Measurements from ENCODE around the gene RBFOX1.

The RBFOX1 gene

GRCh38 chr16:7689234-7689633, 356.6 kb downstream of the RBFOX1 start:
- DNase-seq (ENCODE audit: low read depth) = no peak

GRCh38 chr16:7691533-7691932, 358.9 kb downstream of the RBFOX1 start:
- no peak for DNase-seq (ENCODE audit: low read depth)

DNA sequence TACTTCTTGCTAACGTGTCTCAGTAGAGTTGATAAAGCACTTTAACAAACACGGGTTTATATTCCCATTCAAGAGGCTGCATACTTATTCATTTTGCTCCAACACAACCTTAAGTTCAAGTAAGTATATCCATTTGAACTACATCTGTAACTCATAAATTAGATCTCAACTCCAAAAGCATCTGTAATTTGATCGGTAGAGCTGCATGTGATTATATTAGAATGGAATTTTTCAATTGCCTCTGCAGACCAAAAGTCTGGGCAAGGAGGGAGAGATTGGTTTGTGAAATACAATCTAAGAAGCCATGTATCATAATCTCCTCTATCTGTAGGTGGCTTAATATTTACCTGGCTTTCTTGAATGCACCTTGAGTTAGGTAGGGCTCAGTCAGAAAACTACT, 371.0 kb downstream of the RBFOX1 start:
- DNase-seq (ENCODE audit: low read depth) = no peak

DNA sequence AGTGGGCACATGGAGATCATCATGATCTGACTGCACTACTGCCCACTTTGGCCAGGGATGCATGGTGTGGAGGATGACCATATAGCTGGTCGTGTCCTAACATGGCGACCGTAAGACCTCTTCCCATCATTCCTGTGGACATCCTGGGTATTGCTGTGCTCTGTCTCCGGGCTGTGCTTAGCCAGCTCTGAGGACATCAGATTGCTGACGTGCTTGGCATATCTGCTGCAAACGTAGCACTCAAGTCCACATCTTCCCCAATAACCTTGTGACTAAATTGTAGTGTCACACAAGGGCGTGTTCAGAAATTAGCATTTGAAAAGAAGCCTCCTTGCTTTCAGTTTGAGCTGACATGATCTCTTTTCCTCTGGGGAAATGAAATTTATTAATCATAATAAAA, 373.2 kb downstream of the RBFOX1 start:
- DNase-seq (ENCODE audit: low read depth) = no peak

DNA sequence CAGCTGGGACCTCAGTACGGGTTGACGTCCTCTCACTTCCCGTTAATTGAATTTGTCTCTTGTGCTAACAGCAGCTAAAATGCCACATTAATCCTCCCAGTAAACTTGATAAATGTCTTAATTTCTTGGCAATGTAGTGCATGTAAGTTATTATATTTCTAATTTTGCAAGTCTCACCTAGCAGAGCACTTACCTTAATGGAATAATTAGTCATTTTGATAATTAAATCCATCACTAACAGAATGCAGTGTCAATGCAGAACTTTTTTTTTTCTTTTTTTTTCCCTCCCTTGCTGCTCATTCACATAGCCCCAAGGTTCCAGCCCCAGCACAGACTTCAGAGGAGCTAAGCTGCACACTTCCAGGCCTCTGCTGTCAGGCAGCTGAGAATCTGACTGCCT, 376.5 kb downstream of the RBFOX1 start:
- DNase-seq (ENCODE audit: low read depth) = no peak

GRCh38 chr16:7713244-7713643, 380.6 kb downstream of the RBFOX1 start:
- no peak for DNase-seq (ENCODE audit: low read depth)

- DNase-seq (ENCODE audit: low read depth) = no peak
Measured at GRCh38 chr16:7714775-7715174, 382.1 kb downstream of the RBFOX1 start.

DNA sequence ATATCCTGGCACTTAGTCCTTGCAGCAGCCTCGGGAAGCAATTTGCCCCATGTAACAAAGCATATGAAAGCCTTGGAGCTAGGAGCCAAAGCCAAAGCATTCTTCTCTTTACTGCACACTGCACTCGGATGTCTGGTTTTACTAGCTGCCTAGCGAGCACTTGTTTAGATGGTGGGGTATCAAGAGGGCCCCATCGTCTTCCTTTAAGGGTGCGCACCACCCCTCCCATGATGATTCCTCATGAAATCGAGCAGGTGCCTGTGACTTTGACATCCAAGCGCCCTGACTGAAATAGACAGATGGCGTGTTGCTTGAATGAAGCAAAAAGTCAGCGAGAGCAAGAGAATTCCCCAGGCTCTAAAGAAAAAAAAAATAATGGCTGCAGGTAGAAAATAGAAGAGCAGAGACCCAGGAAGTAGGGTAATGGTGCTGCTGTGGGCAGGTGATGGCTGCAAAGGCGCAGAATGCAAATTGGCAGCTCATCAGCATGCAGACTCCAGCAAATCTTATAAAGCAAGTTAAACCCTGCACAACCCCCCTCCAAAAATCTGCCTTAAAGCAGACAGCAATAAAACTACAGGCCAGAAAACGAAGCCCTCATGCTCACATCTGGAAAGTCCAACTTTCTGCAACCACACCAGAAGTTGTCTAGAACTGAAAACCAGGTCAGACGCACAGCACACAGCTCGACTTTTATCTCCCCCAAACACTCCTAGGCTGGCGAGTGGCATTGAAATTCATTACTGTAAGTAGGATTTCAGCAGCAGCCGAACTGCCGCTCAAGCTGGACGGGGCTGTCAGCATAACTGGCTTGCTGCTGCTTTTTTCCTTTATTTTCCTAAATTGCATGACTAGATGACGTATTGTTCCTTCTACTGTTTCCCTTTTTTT, 384.3 kb downstream of the RBFOX1 start:
- DNase-seq (ENCODE audit: low read depth) = no peak

DNA sequence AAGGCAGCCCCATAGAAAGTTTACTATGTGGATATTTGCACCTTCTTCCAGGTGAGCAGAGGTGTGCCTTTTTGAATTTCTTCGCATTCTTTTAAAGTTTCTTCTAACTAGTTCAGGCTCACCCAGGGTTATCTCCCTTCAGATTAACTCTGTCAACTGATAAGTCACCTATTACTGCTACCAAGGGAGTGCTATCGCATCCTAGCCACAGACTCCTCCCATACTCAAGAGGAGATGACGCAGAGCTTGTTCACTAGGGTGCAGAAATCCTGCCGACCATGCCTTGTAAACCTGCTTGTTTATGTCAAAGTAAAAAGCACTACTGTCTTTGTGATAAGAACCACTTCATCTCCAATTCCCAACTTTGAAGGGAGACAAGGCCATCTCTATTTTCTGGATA, 390.1 kb downstream of the RBFOX1 start:
- DNase-seq (ENCODE audit: low read depth) = no peak

DNA sequence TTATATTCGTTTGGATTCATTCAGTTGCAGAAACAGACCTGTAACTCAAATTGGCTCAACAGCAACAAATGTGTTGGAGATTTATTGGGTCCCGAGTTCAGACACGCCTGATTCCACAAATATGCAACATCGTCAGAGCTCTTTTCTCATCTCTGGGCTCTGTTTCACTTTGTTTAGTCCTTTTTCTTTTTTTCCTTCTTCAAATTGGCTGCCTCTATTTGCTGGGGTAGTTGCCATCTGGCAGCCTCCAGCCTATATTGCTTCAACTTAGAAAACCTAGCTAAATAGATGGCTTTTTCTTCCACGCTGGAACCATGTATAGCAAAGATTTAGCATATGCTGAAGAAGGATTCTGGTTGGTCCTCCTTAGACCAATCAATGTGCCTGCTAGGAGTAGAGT, 398.5 kb downstream of the RBFOX1 start:
- DNase-seq (ENCODE audit: low read depth) = no peak

DNA sequence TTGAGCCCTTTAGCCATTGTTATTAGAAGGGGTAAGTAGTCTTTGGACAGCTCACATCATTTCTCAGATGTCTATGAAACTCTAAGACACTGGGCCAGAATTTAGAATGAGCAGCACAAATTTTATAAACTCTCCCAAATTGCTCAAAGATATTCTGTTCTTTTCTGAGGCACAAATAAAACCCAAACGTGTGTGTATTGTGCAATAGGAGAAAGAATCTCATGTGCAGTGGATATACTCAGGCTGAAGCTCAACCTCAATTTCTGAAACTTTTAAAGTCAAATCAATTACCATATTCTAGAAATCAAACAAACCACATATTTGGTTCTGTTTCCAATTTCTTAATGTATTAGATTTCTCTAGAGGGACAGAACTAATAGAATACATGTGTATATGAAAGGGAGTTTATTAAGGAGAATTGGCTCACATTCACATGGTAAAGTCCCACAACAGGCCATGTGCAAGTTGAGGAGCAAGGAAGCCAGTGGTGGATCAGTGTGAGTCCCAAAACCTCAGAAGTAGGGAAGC, 403.6 kb downstream of the RBFOX1 start:
- no peak for DNase-seq (ENCODE audit: low read depth)

DNA sequence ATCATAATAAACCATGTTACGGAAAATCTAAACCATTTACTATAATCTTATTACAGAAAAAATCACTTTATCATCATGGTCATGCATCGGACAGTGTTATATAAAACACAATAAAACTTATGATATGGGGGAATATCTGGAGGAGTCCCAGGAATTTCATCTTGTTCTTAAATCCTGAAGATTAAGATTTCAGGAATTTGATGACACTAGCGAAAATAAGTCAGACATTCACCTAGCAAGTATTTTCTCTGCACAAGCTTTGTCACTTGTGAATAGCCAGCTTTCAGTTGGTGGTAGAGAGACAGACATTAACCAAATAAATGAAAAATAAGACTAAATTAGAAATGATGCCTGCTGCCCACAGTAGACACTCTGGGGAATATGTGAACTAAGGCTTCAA, 410.0 kb downstream of the RBFOX1 start:
- no peak for DNase-seq (ENCODE audit: low read depth)

GRCh38 chr16:7744546-7745264, 412.1 kb downstream of the RBFOX1 start:
- DNase-seq (ENCODE audit: low read depth) = no peak

- DNase-seq (ENCODE audit: low read depth) = no peak
Measured at GRCh38 chr16:7745276-7745675, 412.6 kb downstream of the RBFOX1 start.

DNA sequence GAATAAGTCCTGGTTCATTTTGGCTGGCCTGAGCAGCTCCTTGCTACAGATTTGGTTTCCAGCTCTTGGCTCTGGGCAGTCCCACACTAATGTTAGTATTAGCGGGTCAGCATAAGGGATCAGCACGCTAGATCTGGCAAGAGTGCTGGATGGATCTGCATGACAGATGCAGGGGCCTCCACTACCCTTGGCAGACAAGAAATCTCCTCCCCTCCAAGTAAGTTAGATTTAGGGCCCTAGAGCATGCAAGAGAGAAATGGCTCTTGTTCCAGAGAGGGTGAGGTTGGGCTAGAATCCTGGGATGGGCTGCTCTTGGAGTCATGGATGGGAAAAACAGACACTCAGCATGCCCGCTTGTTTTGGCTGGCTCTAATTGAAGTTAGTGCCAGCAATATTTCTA, 414.3 kb downstream of the RBFOX1 start:
- no peak for DNase-seq (ENCODE audit: low read depth)

- DNase-seq (ENCODE audit: low read depth) = no peak
Measured at GRCh38 chr16:7748522-7748921, 415.9 kb downstream of the RBFOX1 start.

- no peak for DNase-seq (ENCODE audit: low read depth)
Measured at GRCh38 chr16:7755347-7755882, 422.8 kb downstream of the RBFOX1 start.

Data from iris pigment epithelial cell (primary cell).